C1 segment of cervical spinal cord (tissue), 14 donors: ENCODE results near the gene PNPLA2.

Source experiments
- DNase-seq, 14 donors: peaks; one replicate each; lab custom pipeline; 2025; lab: John Stamatoyannopoulos, UW

PNPLA2 gene

DNA sequence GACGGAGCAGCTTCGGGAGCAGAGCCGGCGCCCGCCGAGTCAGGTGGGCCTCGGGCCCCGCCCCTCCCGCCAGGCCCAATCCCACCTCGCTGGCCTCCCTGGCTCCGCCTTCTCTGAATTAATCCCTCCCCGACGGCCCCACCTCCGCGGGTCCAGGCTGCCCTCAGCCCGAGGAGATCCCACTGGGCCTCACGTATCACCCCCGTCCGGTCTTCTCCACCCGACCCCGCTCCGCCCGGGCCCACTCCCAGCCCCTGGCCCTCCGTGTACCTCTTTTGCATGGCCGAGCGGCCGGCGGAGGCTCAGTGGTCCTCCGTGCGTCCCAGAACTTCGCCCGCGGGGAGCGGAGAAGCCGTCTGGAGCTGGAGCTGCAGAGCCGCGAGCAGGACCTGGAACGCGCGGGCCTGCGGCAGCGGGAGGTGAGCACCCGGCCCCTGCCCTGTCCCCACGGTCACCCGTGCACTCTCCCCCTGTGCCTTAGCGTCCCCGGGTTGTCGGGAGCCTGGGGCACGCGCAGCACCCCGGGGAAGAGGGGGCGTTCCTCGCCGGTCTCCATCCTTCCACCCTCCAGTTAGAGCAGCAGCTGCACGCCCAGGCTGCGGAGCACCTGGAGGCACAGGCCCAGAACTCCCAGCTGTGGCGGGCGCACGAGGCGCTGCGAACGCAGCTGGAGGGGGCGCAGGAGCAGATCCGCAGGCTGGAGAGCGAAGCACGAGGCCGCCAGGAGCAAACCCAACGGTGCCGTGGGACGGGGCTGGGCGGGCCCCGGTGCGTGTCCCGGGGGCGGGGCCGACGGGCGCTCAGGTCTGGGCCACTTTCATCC, 11.8 kb downstream of the PNPLA2 start:
- peak in 6 of 14 donors; percentile 17 to 69 (median 36) for DNase-seq

DNA sequence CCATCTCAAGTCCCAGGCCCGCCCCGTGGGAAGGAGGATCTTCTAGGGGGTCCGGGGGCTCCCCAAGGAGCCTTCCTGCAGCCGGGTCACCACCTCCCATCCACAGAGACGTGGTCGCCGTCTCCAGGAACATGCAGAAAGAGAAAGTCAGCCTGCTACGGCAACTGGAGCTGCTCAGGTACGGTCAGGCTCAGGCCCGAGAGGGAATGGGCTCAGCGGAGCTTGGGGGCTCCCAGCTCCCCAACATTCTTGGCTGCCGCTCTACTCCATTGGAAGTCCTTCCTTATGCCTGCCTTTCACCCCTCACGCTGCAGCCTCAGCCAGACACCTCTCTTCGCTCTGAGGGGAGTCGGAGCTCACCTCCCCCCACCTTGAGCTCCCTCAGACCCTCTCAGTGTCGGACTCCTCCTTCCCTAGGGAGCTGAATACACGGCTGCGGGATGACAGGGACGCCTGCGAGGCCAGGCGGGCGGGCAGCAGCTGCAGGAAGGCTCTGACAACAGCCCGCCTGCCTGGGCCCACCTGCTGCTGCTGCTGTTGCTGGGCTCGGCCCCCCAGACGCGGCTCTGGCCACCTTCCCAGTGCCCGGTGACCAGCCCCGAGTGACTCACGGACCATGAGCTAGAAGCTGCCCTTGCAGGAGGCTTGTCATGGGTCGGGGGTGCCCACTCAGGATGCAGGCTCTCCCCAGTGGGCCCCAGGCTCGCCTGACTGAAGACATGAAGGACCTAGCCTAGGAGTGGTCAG, 12.6 kb downstream of the PNPLA2 start:
- peak in 1 of 14 donors; percentile 63 for DNase-seq

DNA sequence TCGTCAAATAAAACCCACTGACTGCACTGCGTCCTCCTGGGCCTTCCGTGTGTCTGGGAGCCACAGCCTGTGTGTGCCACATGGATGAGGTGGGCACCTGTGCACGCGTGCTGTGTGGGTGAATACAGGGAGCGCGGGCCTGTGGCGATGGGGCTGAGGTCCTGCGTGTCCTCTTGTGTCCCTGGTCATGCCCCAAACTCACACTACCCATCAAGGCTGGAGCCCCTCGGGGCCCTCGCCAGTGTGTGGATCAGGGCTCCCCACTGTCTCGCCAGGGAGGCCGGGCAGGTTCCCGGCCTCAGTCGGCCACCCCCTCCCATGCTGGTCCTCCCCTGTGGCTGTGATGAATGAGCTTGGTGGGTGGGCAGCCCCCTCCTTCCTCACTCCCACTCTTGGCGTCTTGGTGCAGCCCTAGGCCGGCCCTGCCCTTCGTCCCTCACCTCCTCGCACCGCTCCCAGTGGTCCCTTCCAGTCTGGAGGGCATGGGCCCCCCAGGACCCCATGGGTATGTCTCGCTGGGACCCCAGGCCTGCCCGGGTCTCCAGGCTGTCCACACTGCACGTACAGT, 13.3 kb downstream of the PNPLA2 start:
- DNase-seq: no peak

DNA sequence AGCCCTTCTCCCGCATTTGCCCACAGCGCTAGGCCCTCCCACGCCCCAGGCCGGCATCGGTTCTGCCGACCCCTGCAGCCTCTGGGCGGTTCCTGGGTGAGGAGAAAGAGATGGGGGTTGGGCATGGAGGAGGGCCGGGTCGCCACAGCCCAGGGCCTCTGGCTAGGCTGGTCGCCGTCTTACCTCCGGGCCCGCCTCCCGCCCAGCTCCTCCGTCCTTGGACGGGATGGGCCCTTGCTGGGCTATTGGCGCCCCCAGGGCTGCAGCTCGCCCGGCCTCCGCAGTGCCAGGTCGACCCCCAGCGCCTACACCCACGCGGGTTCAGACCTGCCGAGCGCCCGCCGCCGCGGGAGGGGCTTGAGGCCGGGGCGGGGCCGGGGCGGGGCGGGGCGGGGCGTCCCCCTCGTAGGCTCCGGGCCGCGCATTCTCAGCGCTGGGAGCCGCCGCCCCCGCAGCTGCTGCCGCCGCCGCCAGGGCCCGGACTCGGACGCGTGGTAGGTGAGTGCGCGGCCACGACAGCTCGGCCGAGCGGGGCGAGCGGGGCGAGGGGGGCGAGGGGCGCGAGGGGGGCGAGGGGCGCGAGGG, 13.9 kb downstream of the PNPLA2 start, which contains the start of gene CD151:
CD151 (plus strand) TSS at position 424 of the 585 bp plus-strand sequence. CDS start 3,118 bp downstream, outside the sequence.
- peak in 4 of 14 donors; percentile 16 to 56 (median 48) for DNase-seq

DNA sequence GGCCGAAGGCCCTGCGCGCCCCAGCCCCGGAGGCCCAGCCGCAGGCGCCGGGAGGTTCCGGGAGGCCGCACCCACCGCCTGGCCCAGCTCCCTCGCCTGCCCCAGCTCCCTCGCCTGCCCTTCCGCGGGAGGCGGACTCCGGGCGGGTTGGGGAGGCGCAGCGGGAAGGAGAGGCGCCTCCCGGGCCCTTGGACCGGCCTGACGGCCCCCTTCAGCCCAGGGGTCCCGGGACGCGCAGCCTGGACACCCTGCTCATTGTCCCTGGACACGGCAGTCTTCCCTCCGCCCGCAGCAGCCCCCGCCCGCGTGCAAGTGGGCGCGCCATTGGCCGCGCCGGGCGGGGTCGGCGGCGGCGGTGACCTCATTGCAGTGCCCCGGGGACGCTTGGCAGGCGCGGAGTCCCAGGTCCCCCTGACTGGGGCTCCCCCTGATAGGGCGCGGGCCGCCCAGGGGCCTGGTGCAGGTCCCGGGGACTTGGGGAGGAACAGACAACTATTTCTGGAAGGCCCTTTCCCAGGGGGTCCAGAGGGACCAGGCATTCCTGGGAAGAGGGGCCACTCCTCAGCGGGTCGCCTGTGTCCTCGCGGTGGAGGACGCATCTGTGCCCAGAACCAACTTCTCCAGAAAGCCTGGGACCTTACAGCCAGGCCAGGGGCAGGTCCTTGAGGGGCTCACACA, 14.5 kb downstream of the PNPLA2 start:
- DNase-seq: peak in 3 of 14 donors; percentile 44 to 56 (median 53)

DNA sequence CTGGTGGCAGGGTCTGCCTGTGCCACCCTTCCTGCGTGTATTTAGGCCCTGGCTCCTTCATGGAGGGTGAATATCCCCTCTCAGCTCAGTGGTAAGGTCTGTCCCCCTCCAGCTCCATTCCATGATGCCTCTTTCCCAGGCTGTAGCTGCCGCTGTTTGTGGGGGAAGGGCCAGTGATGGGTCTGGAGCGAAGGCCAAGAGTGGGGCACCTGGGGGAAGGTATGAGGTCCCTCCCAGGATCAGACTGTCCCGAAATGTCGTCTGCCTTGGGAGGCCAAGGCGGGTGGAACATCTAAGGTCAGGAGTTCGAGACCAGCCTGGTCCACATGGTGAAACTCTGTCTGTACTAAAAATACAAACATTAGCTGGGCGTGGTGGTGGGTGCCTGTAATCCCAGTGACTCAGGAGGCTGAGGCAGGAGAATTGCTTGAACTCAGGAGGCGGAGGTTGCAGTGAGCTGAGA, 15.2 kb downstream of the PNPLA2 start:
- no peak for DNase-seq

DNA sequence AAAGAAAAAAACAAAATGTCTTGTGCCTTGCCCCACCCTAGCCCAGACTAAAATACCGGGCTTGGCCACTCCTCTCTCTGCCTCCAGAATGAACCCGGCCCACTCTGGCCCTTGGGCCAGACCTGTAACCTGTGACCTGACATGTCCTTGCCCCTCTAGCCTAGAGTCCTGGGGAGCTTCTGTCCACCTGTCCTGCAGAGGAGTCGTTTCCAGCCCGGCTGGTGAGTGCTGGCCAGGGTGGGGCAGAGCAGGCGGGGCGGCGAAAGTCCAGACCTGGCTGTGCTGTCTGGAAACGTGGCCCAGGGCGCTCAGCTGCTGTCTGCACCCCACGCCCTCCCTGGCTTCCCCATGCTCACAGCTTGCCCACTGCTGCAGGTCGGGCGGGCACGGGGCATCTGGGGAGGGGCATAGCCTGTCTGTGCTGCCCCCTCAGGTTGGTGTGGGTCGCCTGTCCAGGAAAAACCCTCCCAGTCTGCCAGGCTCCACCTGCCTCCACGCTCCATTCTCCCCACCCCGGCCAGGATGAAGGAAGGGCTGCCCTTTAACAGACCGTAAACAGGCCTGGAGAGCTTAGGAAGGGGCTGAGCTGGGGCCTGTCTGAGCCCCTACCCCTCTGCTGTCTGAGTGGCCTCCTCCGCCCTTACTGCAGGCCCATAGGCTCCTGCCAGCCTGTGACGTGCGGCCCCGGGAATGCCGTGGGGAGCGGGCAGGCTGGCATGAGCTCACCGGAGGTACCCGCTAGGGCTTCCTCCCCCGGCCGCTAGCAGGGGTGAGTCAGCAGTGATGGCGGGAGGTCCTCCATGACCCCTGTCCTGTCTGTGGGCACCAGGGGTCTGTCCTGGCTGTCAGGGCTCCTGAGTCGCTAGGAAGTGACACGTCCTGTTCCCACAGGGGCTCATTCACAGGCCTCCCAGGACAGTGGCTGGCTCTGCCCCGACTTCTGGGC, 15.9 kb downstream of the PNPLA2 start:
- peak in 8 of 14 donors; percentile 23 to 88 (median 34) for DNase-seq

DNA sequence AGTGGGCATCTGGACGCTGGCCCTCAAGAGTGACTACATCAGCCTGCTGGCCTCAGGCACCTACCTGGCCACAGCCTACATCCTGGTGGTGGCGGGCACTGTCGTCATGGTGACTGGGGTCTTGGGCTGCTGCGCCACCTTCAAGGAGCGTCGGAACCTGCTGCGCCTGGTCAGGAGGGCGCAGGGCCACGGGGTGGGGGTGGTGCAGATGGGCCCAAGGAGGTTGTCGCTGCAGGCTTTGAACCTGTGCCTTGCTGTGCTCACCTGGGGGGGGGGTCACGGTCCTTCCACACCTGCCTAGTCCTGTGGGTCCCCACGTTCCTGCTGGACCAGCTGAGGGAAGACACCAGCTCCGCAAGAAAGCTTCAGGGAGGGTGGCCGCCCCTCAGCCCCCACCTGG, 17.6 kb downstream of the PNPLA2 start:
- DNase-seq: no peak

DNA sequence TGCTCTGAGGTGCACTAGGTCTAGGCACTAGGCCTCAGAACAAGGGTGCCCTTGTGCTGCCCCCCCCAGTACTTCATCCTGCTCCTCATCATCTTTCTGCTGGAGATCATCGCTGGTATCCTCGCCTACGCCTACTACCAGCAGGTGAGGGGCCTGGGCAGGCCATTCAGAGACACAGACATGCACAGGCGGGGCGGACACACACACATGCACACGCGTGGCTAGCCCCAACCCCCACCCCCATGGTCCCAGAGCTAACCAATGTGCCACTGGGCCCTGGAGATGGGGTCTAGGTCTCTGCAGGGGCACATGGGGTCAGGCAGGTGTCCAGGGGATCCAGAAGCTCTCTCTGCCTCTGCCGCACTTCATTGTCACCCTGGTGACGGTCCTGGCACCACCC, 18.0 kb downstream of the PNPLA2 start:
- DNase-seq: no peak

DNA sequence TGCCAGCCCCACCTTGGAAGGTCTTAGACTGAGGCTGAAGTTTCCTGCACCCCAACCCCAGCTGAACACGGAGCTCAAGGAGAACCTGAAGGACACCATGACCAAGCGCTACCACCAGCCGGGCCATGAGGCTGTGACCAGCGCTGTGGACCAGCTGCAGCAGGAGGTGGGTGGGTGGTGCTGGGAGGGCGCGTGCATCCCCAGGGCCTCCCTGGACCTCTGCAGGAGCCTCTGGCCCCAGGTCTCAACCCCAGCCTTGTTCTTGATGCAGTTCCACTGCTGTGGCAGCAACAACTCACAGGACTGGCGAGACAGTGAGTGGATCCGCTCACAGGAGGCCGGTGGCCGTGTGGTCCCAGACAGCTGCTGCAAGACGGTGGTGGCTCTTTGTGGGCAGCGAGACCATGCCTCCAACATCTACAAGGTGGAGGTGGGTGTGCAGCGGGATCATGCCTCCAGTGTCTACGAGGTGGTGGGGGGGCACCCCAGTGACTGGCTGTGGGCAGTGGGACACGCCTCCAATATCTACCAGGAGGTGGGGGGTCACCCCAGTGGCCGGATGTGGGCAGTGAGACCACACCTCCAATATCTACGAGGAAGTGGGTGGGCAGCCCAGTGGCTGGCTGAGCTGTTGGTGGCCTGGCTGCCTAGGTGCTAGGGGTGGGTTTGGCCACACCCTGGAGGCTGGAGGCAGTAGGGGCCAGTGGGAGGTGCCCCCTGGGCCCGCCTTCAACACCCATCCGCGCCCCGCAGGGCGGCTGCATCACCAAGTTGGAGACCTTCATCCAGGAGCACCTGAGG, 18.7 kb downstream of the PNPLA2 start:
- DNase-seq: no peak

DNA sequence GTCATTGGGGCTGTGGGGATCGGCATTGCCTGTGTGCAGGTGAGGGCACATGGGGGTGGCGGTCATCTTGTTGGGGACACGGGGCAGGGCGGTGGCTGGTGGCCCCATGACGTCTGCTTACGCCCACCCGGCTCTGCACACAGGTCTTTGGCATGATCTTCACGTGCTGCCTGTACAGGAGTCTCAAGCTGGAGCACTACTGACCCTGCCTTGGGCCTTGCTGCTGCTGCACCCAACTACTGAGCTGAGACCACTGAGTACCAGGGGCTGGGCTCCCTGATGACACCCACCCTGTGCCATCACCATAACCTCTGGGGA, 19.2 kb downstream of the PNPLA2 start:
- DNase-seq: no peak

DNA sequence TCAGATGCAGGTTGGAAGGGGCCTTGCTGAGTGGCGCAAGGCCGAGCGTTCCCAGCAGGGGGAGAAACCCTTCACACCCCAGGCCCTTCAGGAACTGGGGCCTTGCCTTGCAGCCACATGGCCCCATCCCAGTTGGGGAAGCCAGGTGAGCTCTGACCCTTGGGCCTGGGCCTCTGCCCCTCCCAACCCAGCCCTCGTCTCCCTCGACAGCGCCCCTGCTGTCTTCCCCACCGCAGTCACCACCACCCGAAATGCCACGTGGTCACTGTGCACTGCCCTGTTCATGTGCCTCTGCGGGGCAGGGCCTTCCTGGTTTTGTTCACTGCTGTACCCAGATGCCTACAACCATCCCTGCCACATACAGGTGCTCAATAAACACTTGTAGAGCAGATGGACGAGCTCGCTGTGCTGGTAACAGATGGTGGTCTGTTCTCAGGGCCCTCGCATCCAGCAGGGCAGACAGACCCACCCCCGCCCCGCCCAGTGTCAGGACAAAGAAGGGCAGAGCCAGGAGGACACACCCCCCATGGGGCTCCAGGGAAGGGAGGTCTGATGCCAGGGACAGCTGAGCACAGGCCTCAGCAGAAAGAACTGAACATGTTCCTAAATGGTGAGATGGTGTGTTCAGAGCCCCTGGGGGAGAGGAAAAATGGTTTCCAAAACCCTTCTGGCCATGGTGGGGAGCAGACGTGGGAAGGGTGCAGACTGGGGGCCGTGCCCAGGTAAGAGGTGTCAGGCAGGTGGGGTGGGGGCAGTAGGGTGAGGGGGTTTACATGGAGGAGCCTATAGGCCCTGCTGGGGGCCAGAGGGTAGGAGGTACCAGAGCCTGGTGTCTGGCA, 19.9 kb downstream of the PNPLA2 start:
- no peak for DNase-seq

DNA sequence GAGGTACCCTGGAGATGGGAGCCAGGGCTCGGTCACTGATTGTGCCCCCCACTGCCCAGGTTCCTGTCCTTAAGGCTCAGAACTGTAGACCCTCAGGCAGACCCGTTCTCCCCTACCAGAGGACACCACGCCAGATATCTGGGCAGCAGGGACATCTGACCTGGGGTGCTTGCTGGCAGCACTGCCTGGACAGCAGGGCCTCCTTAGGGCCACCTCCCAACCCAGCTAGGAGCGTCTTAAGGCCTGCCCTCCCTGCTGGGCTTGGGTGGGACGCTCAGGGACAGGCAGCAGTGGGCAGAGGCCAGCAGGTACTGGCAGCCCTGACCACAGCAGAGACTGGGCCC, 20.5 kb downstream of the PNPLA2 start:
- DNase-seq: no peak

DNA sequence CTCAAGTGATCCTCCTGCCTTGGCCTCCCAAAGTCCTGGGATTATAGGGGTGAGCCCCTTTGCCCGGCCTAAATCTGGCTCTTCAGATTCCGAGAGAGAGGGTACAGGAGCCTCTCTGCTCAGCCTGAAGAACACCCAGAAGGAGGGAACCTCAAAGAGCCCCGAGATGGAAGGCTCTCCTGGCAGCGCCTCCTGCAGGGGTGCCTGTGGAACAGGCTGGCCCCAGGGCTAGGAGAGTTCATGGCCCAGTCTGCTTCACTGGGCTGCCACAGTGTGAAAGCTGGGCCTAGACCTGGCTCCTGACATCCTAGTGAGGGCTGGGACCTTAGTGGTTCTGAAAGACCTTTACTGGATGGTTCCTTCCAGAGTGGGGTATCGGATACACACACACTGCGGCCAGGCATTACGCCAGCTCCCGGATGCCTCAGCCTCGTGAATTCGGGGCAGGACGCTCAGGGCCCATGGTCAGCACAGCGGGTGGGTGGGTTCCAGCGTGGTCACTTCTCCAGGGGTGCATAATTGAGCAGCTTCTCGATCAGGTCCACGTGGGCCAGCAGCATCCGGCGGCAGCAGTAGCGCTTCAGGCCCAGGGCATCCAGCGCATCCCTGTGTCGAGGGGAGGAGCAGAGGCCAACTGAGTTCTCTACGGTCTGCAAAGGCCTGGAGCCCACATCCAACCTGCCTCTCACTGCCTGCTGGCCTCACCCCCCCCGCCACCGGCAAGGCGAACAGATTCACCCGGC, 21.3 kb downstream of the PNPLA2 start:
- DNase-seq: no peak

DNA sequence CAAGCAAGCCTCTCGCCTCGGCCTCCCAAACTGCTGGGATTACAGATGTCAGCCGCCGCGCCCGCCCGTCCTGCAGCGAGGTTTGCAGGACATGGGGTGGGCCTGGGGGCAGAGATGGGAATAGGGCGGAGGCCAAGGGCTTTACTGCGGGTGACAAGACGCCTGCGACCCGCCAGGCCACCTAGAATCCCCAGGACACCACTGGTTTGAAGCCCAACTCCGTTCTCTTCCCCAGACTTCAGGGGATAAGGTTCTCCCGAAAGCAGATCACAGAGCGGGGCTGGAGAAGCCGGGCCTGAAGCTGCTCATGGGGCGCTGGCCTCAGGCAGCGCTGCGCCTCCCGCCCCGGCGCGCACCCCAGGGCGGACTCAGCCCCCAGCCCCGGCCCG, 23.3 kb downstream of the PNPLA2 start:
- DNase-seq: no peak

DNA sequence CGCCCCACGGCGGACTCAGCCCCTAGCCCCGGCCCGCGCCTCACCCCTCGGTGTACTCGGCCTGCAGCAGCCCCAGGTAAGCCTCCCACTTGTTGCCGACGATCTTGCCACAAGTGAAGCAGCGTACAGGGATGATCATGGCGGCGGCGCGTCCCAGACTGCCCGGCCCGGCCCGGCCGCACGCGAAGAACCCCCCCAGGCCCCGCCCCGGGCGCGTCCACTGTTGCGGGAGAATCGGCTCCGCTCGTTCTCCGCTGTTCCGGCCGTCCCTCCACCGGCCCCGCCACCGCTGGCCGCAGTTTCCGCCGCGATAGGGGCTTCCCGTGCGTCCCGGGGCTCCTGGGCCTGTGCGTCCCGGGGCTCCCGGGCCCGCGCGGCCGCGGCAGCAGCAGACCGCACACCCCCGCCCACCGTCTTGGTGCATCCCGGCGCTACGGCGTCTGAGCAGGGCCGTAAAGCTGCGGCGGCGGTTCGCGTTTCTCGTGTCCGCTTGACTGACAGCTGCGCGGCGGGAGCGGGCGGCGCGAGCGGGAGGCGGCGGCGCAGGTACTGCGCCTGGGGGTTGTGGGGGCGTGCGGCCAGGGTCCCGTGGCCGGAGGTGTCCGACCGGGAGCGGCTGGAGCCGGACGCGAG, 23.8 kb downstream of the PNPLA2 start, which contains the start of the genes POLR2L and TSPAN4:
POLR2L (minus strand) TSS at position 160 of the 633 bp plus-strand sequence; CDS start at position 139, 21 bp downstream.
TSPAN4 (plus strand) TSS at position 483 of the 633 bp plus-strand sequence. CDS start 7,453 bp downstream, outside the sequence.
- DNase-seq: peak; percentile 71 to 95 (median 84)

DNA sequence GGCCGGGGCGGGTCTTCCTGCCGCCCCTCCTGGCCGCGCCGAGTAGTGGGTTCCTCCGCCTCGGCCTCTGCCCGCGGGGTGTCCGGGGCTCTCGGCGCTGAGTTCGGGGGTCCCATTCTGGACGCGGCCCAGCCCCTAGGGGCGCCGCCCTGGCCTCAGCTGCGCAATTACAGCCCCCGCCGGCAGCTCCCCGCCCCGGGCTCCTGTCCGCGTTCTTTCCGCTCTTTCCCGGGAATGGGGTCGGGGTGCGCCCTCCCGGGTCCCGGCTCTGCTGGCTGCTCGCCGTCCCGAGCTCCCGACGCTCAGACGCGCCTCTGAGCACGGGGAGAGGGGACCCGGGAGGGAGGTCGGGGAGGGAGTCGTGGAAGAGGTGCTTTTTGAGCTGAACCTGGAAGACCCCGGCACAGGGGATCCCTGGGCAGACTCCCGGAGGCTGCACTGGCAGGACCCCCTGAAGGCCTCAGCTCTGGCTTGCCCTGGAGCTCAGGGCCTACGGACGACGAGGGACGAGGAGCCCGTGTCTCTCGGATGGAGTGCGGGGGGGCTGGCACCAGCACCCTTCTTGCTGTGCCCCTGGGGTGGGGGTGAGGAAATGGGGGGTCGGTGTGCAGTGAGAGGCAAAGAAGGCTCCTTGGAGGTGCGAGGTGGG, 24.5 kb downstream of the PNPLA2 start:
- DNase-seq: peak in 2 of 14 donors; percentile 25 to 54
